SK-N-SH treated with all-trans-retinoic acid at 6 μM for 48 hours (cell line): Measurements from ENCODE around the gene GDPD1.

Experiments used
- BACH2 ChIP-seq: fragments of 250-450 bp; sonication (Bioruptor Pico); IDR thresholded peaks from 2 replicates; pipeline ENCODE4 v1.9.0; 2021; ENCODE audit warnings: mild to moderate bottlenecking, borderline replicate concordance
- CREB5 ChIP-seq: fragments of 250-450 bp; sonication (Bioruptor Pico); IDR thresholded peaks from 2 replicates; pipeline ENCODE4 v1.5.1; 2020; ENCODE audit warnings: low read depth, mild to moderate bottlenecking, moderate library complexity
- PPARA ChIP-seq: fragments of 250-450 bp; sonication (Bioruptor Pico); IDR thresholded peaks from 2 replicates; pipeline ENCODE4 v1.5.0; 2020; ENCODE audit warnings: mild to moderate bottlenecking, borderline replicate concordance
- TCF4 ChIP-seq: fragments of 250-450 bp; sonication (Bioruptor Pico); IDR thresholded peaks from 2 replicates; pipeline ENCODE4 v1.8.0; 2021; ENCODE audit warnings: mild to moderate bottlenecking, moderate library complexity, borderline replicate concordance
- ZFP30 ChIP-seq: fragments of 450-650 bp; formaldehyde crosslinking; IDR thresholded peaks from 2 replicates; pipeline ENCODE4 v1.5.0; 2022; ENCODE audit warnings: mild to moderate bottlenecking, moderate library complexity
- ZNF8 ChIP-seq: fragments of 450-650 bp; formaldehyde crosslinking; IDR thresholded peaks from 2 replicates; pipeline ENCODE4 v1.5.0; 2020; ENCODE audit warnings: mild to moderate bottlenecking, moderate library complexity
- TF ChIP-seq, protein P1 (sequence below): fragments of 250-450 bp; sonication (Bioruptor Pico); IDR thresholded peaks from 2 replicates; pipeline ENCODE4 v1.5.0; 2020; ENCODE audit warnings: mild to moderate bottlenecking, moderate library complexity
- TF ChIP-seq, protein P2 (sequence below): fragments of 250-450 bp; sonication (Bioruptor Pico); IDR thresholded peaks from 2 replicates; pipeline ENCODE4 v1.8.0; 2020; ENCODE audit warnings: mild to moderate bottlenecking, moderate library complexity, borderline replicate concordance

GRCh38 chr17:59254742-59255141 lies 34.4 kb downstream of the GDPD1 start:
- TF ChIP-seq PPARA (CRISPR knock-in tag) (no peak), ZNF8 (no peak), CREB5 (CRISPR knock-in tag) (no peak), BACH2 (CRISPR knock-in tag) (no peak), TCF4 (CRISPR knock-in tag) (no peak), ZFP30 (CRISPR knock-in tag) (no peak)
- TF ChIP-seq, protein P1, sequence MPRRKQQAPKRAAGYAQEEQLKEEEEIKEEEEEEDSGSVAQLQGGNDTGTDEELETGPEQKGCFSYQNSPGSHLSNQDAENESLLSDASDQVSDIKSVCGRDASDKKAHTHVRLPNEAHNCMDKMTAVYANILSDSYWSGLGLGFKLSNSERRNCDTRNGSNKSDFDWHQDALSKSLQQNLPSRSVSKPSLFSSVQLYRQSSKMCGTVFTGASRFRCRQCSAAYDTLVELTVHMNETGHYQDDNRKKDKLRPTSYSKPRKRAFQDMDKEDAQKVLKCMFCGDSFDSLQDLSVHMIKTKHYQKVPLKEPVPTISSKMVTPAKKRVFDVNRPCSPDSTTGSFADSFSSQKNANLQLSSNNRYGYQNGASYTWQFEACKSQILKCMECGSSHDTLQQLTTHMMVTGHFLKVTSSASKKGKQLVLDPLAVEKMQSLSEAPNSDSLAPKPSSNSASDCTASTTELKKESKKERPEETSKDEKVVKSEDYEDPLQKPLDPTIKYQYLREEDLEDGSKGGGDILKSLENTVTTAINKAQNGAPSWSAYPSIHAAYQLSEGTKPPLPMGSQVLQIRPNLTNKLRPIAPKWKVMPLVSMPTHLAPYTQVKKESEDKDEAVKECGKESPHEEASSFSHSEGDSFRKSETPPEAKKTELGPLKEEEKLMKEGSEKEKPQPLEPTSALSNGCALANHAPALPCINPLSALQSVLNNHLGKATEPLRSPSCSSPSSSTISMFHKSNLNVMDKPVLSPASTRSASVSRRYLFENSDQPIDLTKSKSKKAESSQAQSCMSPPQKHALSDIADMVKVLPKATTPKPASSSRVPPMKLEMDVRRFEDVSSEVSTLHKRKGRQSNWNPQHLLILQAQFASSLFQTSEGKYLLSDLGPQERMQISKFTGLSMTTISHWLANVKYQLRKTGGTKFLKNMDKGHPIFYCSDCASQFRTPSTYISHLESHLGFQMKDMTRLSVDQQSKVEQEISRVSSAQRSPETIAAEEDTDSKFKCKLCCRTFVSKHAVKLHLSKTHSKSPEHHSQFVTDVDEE: no peak
- TF ChIP-seq, protein P2, sequence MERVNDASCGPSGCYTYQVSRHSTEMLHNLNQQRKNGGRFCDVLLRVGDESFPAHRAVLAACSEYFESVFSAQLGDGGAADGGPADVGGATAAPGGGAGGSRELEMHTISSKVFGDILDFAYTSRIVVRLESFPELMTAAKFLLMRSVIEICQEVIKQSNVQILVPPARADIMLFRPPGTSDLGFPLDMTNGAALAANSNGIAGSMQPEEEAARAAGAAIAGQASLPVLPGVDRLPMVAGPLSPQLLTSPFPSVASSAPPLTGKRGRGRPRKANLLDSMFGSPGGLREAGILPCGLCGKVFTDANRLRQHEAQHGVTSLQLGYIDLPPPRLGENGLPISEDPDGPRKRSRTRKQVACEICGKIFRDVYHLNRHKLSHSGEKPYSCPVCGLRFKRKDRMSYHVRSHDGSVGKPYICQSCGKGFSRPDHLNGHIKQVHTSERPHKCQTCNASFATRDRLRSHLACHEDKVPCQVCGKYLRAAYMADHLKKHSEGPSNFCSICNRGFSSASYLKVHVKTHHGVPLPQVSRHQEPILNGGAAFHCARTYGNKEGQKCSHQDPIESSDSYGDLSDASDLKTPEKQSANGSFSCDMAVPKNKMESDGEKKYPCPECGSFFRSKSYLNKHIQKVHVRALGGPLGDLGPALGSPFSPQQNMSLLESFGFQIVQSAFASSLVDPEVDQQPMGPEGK: no peak
